Activated CD4-positive, alpha-beta memory T cell treated with anti-CD3 and anti-CD28 coated beads, Interleukin-2, amount 10 ng/mL, durations not matched to agents 7 days and 5 days (primary cell): ENCODE measurements around the gene CRELD1. TPM values are rescaled to one million over a fixed set of nuclear protein-coding genes. Genes with fewer than 3 reads are reported as not detected.

Source experiments
- CTCF ChIA-PET: fragments of 350-600 bp; sonication (Branson Sonifier 250); formaldehyde crosslinking; loops from one replicate; lab custom pipeline; 2021; ENCODE audit warnings: antibody characterized with exemption, inconsistent platforms; lab: Charles Lee
- POLR2A ChIA-PET: fragments of 350-600 bp; sonication (Branson Sonifier 250); formaldehyde crosslinking; loops from one replicate; lab custom pipeline; 2021; ENCODE audit warnings: antibody characterized with exemption; lab: Charles Lee
- DNase-seq: peaks from one replicate; pipeline ENCODE4 v3.0.0-alpha.2; 2020
- H3K27ac Mint-ChIP-seq: one replicate; pipeline ENCODE4 v1.8.0; 2021; ENCODE audit warnings: mild to moderate bottlenecking, mixed read lengths
- H3K27me3 Mint-ChIP-seq: one replicate; pipeline ENCODE4 v1.8.0; 2021; ENCODE audit warnings: mixed read lengths
- H3K36me3 Mint-ChIP-seq: one replicate; pipeline ENCODE4 v1.8.0; 2021; ENCODE audit warnings: low read depth, mixed read lengths
- H3K4me1 Mint-ChIP-seq: one replicate; pipeline ENCODE4 v1.8.0; 2021; ENCODE audit warnings: mixed read lengths
- H3K4me3 Mint-ChIP-seq: one replicate; pipeline ENCODE4 v1.8.0; 2021; ENCODE audit warnings: mild to moderate bottlenecking, mixed read lengths
- H3K9me3 Mint-ChIP-seq: one replicate; pipeline ENCODE4 v1.8.0; 2021; ENCODE audit warnings: mixed read lengths
- total RNA-seq, 2 experiments: library from RNA; stranded (reverse); gene quantifications; one replicate each; pipeline ENCODE4 v1.2.3, GENCODE V29; 2021

Gene CRELD1
- total RNA-seq, 2 experiments from 2014 or later, result 15.9 to 17.1 TPM

DNA sequence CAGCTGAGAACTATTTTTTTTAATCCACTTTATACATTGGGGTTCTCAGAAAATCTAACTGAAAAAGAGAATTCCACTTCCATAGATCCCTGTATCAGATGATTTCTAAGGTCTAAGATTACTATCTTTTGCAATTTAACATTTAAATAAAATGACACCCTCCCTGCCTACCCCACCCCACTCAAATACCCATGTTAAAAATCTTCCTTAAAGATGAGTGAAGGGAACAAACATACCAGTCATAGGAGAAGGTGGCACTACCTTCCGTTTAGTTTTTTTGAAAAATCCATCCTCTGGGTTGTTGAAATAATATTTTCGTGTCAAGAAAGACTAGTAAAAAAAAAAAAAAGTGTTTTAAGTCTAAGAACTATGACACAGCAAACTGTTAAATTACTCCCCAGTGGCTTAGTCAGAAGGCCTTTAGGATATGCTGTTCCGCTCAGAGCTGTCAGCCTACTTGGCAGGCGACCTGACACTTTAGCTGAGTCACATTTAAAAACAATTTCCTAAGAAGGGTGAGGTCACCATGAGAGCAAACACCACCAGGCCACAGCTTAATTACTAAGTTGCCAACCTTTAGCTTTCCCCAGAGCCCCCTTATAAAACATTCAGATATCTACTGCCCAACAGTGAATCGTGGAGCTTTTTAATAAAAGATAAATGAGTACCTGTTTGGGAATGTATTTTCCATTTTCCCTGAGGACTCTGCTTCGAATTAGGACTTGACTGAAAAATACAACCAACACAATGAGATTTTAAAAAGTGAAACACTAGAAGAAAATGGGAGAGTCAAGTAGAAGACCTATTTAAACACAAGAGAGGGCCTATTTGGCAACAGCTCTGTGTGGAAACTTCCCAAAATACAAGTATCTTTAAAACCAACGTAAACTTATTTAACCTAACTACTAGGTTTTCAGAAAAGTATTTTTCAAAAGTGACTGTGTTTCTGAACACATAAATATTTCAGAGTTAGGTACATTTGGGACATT, 43.4 kb downstream of the CRELD1 start:
- Mint-ChIP-seq H3K27me3 (no peaks in the 10 kb centered on the region), H3K9me3 (no peaks in the 10 kb centered on the region), H3K27ac (peak overlapping the region; percentile 63), H3K36me3 (peaks cover 40% of the 10 kb centered on the region), H3K4me3 (no peak overlapping the region), H3K4me1 (peaks cover 26% of the 10 kb centered on the region)
- CTCF ChIA-PET, result interaction anchor here (1.2 to 2.2 kb wide), 4 partner anchors 10 to 49 kb away, joined by 3 to 9 read pairs (median 6); partner anchors contain the start of genes CRELD1, EMC3 and FANCD2
- POLR2A ChIA-PET, result interaction anchor here (1.1 to 2.7 kb wide), 8 partner anchors 10 to 613 kb away, joined by 3 to 33 read pairs (median 4); partner anchors contain the start of genes CRELD1, EMC3 and FANCD2
- peak; percentile 50 for DNase-seq

DNA sequence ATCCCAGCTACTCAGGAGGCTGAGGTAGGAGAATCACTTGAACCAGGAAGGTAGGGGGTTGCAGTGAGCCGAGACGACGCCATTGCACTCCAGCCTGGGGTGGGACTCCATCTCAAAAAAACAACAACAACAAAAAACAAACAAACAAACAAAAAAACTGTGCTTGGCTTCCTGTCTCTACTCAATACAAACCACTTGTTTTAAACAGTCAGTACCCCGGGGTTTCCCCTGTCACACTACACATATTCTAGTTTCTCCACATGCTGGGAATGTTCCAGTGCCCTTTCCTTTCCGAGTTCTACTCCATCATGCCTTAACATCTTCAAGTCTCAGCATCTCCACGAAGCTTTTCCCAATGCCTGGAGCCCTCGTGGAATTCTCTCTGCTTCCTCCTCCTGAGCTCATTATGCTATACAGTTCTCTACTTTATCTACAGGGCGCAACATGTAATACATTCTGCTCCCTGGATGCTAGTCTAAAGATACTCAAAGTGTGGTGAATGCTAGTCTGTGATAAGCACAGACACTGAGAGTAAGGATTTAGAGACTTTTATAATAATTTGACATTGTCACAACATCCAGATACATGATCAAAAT, 45.2 kb downstream of the CRELD1 start:
- Mint-ChIP-seq H3K36me3 (peaks cover 31% of the 10 kb centered on the region), H3K4me3 (no peak overlapping the region), H3K9me3 (no peaks in the 10 kb centered on the region), H3K27ac (no peak overlapping the region), H3K27me3 (no peaks in the 10 kb centered on the region), H3K4me1 (peaks cover 32% of the 10 kb centered on the region)
- DNase-seq, result no peak
- POLR2A ChIA-PET, result interaction anchor here (1.1 kb wide), 1 partner anchor 47 kb away, joined by 4 read pairs; the partner anchor contains the start of gene FANCD2
- CTCF ChIA-PET, result no interaction called here

DNA sequence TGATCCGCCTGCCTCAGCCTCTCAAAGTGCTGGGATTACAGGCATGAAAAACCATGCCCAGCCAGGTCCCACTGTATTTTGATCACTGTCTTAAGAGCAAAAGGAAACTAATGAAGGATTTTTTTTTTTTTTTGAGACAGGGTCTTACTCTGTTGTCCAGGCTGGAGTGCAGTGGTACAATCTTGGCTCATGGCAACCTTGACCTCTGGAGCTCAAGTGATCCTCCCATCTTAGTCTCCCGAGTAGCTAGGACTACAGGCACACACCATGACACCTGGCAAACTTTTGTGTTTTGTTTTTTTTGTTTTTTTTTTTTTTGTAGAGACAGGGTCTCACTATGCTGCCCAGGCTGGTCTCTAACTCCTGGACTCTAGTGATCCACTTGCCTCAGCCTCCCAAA, 46.6 kb downstream of the CRELD1 start:
- no peak overlapping the region for H3K4me3 Mint-ChIP-seq
- no peaks in the 10 kb centered on the region for H3K27me3 Mint-ChIP-seq
- ChIA-PET POLR2A (interaction anchor here (0.6 to 1.1 kb wide), 2 partner anchors 9 to 416 kb away, joined by 3 read pairs; no protein-coding TSS in a partner anchor), CTCF (no interaction called here)
- no peaks in the 10 kb centered on the region for H3K9me3 Mint-ChIP-seq
- DNase-seq, result no peak
- peaks cover 22% of the 10 kb centered on the region for H3K36me3 Mint-ChIP-seq
- peaks cover 36% of the 10 kb centered on the region for H3K4me1 Mint-ChIP-seq
- no peak overlapping the region for H3K27ac Mint-ChIP-seq

DNA sequence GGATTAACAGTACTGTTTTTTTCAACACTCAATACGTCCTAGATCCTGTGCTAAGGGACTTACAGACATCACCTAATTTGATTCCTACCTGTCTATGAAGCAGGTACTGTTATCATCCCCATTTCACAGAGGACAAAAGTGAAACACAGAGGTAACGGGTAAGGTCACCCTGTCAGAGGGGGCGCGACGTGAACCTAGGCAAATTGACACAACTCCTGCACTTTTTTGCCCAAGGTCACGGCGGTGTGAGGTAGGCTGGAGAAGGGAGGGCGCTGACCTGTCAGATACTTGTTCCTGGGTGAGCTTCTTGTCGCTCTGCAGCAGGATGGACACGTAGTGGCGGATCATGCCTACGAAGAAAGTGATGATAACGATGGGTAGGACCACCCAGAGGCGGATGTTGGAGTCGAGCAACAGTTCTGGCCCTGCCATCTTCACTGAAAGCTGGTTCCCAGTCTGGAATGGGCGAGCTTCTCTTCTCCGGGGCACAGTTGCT, 52.6 kb downstream of the CRELD1 start:
- Mint-ChIP-seq H3K27ac (peak overlapping the region; percentile 96), H3K36me3 (peaks cover 16% of the 10 kb centered on the region), H3K27me3 (no peaks in the 10 kb centered on the region), H3K4me1 (peaks cover 40% of the 10 kb centered on the region), H3K4me3 (peak overlapping the region; percentile 98), H3K9me3 (no peaks in the 10 kb centered on the region)
- ChIA-PET POLR2A (interaction anchor here (0.6 to 2.9 kb wide), 19 partner anchors 9 to 337 kb away, joined by 3 to 33 read pairs (median 4); partner anchors contain the start of genes ARPC4, CRELD1, FANCD2 and MTMR14), CTCF (interaction anchor here (0.6 to 2.2 kb wide), 10 partner anchors 9 to 277 kb away, joined by 3 to 10 read pairs (median 5); partner anchors contain the start of genes CRELD1, FANCD2 and RPUSD3)
- no peak for DNase-seq

DNA sequence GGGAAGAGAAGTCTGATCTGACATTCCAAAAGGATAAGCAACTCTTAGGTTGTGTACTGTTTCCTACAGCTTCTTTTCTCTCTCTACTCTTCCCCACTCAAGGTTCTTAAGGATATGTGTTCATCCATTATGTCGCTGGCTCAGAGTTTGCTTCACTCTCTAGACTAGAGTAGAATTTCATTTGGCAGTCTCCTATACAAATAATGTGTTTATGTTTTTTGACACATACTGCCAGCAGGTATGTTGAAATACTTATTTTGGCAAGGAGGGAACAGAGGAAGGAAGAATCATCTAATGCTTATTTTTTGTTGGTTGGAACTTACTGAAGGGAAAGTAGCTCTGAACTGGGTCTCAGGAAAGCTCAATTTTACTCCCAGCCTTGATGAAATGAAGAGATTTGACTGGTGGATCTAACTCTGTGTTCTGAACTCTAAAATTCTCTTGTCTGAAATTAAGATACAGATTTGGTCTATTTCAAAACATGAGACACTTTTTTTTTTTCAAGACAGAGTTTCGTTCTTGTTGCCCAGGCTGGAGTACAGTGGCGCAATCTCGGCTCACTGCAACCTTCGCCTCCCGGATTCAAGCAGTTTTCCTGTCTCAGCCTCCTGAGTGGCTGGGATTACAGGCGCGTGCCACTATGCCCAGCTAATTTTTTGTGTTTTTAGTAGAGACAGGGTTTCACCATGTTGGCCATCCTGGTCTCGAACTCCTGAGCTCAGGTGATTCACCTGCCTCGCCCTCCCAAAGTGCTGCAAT, 60.6 kb downstream of the CRELD1 start:
- Mint-ChIP-seq H3K36me3 (peaks cover 36% of the 10 kb centered on the region), H3K27me3 (no peaks in the 10 kb centered on the region), H3K9me3 (no peaks in the 10 kb centered on the region), H3K27ac (no peak overlapping the region), H3K4me1 (peaks cover 8% of the 10 kb centered on the region), H3K4me3 (no peak overlapping the region)
- CTCF ChIA-PET, result no interaction called here
- POLR2A ChIA-PET, result interaction anchor here (1.0 kb wide), 1 partner anchor 14 kb away, joined by 3 read pairs; no protein-coding TSS in a partner anchor
- no peak for DNase-seq

Other genes with a start within 250 kb of the CRELD1 start
- gene CPNE9, start 230.0 kb upstream of the CRELD1 start, total RNA-seq, result under 1 TPM in 1 of 2 experiments, not detected in 1; 0.33 TPM
- 10 to 100 TPM; 38.9 to 41.9 TPM for gene BRPF1, start 202.1 kb upstream of the CRELD1 start, total RNA-seq
- 10 to 100 TPM; 29.5 to 34.3 TPM for gene OGG1, start 183.9 kb upstream of the CRELD1 start, total RNA-seq
- gene CAMK1, start 163.9 kb upstream of the CRELD1 start, total RNA-seq, result 10 to 100 TPM; 18.5 to 20.2 TPM
- gene TADA3, start 141.4 kb upstream of the CRELD1 start, total RNA-seq, result 10 to 100 TPM; 88.1 to 88.3 TPM
- gene ARPC4, start 140.8 kb upstream of the CRELD1 start, total RNA-seq, result 100 to 1,000 TPM; 255 to 266 TPM
- 10 to 100 TPM; 50.8 to 59.0 TPM for gene TTLL3, start 123.6 kb upstream of the CRELD1 start, total RNA-seq
- 10 to 100 TPM; 51.5 to 53.6 TPM for gene RPUSD3, start 89.8 kb upstream of the CRELD1 start, total RNA-seq
- not detected for gene CIDEC, start 53.6 kb upstream of the CRELD1 start, total RNA-seq
- gene JAGN1, start 43.2 kb upstream of the CRELD1 start, total RNA-seq, result 10 to 100 TPM; 25.4 to 28.6 TPM
- 1 to 10 TPM; 1.7 to 3.0 TPM for gene IL17RE, start 31.0 kb upstream of the CRELD1 start, total RNA-seq
- under 1 TPM; 0.23 to 0.45 TPM for gene IL17RC, start 16.7 kb upstream of the CRELD1 start, total RNA-seq
- gene PRRT3, start 18.6 kb downstream of the CRELD1 start, total RNA-seq, result 1 to 10 TPM; 5.4 to 6.1 TPM
- 10 to 100 TPM; 55.5 to 59.5 TPM for gene EMC3, start 53.0 kb downstream of the CRELD1 start, total RNA-seq
- 10 to 100 TPM; 54.3 to 60.8 TPM for gene FANCD2, start 92.6 kb downstream of the CRELD1 start, total RNA-seq
- not detected for gene FANCD2OS, start 174.4 kb downstream of the CRELD1 start, total RNA-seq
- gene BRK1, start 181.8 kb downstream of the CRELD1 start, total RNA-seq, result 100 to 1,000 TPM; 117 to 118 TPM
- 10 to 100 TPM; 68.5 to 73.2 TPM for gene VHL, start 207.9 kb downstream of the CRELD1 start, total RNA-seq
- gene IRAK2, start 231.1 kb downstream of the CRELD1 start, total RNA-seq, result 1 to 10 TPM; 5.1 to 5.2 TPM